Sigmoid colon (tissue), 4 donors: ENCODE data around the gene ABCF1.

Experiments
- POLR2A ChIP-seq, 2 donors: fragments of 450-650 bp; IDR thresholded peaks; one replicate each; pipeline ENCODE4 v1.6.1; 2016; ENCODE audit warnings: antibody characterized with exemption in 2 of 2, mild to moderate bottlenecking in 2 of 2, moderate library complexity in 2 of 2
- POLR2AphosphoS5 ChIP-seq, 4 donors: sonication (generic); formaldehyde crosslinking; IDR thresholded peaks; one replicate each; pipeline ENCODE4 v1.6.1; 2017; ENCODE audit warnings: antibody characterized with exemption in 4 of 4
- TF ChIP-seq, protein P1 (sequence below), 4 experiments: fragments of 450-650 bp in 3 of 4; fragments of 200-600 bp in 1 of 4; IDR thresholded peaks; one replicate each; pipeline ENCODE4 v1.5.1; 2016 to 2019; ENCODE audit warnings: antibody characterized with exemption in 4 of 4, mild to moderate bottlenecking in 3 of 4, moderate library complexity in 2 of 4

DNA sequence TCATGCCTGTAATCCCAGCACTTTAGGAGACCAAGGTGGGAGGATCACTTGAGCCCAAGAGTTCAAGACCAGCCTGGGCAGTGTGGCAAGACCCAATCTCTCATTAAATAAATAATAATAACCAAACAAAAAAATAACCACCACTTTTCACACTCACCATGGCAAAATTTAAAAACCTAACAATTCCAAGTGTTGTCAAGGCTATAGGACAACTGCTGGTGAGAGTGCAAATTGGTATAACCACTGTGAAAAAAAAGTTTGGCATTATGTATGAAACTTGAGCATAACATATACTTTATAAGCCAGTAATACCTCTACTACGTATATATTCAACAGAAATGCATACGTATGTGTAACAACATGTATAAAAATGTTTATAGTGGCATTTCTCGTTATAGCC is 10.3 kb upstream of the ABCF1 start:
- TF ChIP-seq, protein P1, sequence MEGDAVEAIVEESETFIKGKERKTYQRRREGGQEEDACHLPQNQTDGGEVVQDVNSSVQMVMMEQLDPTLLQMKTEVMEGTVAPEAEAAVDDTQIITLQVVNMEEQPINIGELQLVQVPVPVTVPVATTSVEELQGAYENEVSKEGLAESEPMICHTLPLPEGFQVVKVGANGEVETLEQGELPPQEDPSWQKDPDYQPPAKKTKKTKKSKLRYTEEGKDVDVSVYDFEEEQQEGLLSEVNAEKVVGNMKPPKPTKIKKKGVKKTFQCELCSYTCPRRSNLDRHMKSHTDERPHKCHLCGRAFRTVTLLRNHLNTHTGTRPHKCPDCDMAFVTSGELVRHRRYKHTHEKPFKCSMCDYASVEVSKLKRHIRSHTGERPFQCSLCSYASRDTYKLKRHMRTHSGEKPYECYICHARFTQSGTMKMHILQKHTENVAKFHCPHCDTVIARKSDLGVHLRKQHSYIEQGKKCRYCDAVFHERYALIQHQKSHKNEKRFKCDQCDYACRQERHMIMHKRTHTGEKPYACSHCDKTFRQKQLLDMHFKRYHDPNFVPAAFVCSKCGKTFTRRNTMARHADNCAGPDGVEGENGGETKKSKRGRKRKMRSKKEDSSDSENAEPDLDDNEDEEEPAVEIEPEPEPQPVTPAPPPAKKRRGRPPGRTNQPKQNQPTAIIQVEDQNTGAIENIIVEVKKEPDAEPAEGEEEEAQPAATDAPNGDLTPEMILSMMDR (IDR thresholded peaks at IDR 0.05) = no peak
- TF ChIP-seq POLR2A (IDR thresholded peaks at IDR 0.05) = no peak
- no peak for TF ChIP-seq POLR2AphosphoS5 (IDR thresholded peaks at IDR 0.05)
